NCI-H1417 treated with DMSO at 0.1 percent for 48 hours (cell line): ENCODE measurements around the gene GALNT9.

Source experiments
- DNase-seq: peaks from one replicate; lab custom pipeline; 2025; lab: John Stamatoyannopoulos, UW

Gene GALNT9

DNA sequence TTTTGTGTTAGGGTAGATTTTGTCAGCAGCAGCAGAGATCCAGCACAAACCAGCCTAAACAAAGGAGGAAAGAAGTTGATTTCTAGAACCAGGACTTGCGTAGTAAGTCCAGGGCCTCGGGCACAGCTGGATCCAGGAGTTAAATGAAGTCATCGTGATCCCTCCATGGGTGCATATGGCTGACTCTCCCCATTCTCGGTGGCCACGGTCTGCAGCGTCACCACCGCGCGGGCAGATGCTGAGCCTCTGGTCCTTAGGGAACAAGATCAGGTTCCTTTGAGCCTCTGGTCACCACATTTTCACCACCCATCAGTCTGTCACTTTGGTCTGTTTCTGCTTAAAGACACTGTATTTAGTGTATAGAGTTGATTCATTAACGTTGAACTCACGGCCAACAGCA lies 14.8 kb upstream of the GALNT9 start:
- no peak for DNase-seq

DNA sequence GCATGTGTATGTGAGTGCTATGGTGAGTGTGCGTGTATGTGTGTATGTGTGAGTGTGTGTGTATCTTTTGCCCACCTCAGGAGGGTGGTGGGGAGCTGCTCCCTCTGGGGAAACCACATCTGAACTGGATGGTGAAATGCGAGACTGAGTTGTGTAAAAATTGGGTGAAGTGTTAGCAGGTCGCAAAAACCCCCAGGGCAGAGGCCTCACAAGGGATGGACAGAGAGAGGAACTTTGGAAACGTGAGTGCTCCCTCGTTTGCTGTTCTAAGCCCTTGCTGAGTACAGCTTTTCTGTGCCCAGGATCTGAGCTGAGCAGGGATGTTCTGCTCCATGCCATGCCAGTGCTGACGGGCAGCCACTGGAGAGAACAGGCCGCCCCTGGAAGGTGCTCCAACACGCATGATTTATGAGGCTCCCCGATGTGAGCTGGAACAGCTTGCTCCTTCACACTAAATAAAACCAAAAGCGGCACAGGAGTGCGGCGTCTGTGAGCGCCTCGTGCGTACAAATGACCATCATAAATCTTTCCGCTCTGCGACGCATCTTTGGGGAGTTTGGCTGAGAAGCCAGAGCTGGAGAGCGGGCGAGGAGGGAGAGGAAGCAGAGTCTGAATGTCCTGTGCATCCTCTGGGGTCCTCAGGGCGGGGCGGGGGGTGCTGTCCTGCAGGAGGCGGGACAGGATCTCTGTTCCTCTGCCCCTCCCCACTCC lies 14.1 kb upstream of the GALNT9 start:
- no peak for DNase-seq

DNA sequence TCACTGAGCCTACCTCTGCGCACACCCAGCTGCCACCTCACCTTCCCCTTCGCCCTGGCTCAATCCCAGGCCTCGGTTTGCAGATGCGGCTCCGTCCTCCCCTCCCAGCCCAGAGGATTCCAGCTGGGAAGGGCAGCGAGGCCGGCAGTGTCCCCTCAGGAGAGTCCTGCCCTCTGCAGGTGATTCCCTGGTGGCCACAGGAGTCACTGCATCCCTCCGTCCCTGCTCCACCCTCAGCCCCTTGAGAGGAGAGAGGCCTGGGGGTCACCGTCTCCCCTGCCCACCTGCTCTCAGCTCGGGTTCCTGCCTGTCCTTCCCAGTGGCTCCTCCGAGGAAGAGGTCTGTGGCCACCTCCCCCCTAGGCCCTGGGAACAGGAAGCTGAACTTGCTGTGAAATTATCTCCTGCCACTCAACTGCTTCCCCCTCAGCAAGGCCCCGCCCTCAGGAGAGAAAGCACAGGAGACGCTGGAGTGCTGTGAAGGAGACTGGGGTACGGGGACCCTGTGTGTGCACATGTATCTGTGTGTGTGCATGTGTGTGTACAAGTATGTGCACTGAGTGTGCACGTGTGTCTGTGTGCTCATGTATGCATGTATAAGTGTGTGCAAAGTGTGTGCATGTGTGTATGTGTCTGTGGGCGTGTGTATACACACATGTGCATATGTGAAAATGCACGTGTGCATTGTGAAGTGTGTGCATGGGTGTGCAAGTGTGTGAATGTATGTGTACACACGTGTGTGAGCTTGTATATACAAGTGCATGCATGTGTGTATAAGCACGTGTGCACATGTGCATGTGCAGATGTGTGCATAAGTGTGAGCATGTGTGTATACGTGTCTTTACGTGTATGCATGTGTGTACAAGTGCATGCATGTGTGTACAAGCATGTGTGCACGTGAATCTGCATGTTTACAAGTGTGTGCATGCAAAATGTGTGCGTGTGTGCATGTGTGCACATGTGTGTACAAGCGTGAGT lies 13.2 kb upstream of the GALNT9 start:
- DNase-seq = no peak

DNA sequence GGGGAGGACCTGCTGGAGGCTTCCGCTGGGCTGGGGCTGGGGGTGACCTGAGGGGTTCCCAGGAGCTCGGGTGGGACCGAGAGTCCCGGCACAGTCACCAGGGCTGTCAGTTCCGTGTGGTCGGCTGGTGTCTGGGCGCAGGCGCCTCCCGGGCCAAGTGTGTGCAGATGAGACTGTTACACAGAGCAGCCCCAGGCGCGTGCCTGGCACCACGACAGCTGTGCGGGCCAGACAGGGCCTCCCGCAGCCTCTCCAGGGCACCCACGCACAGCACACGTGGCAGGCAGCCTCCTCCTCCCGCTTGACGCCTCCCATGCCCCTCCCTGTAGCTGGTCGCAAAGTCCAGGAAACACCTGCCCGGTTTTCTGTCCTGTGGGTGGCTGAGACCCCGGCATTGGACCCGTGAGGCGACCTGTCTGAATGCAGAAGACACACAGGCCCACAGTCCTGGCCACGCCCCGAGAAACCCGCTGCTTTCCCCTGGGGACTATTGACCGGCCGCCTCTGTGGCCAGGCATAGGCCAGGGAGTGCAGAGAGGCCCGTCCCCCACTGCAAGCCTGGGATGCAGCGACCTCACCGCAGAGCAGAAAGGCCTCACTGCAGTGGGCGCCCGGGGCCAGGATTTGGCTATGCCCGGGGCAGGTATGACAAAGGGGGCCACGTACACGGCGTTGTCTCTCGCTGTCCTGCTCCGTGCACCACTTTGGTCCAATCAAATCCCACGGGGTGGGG lies 12.1 kb upstream of the GALNT9 start:
- DNase-seq = no peak

DNA sequence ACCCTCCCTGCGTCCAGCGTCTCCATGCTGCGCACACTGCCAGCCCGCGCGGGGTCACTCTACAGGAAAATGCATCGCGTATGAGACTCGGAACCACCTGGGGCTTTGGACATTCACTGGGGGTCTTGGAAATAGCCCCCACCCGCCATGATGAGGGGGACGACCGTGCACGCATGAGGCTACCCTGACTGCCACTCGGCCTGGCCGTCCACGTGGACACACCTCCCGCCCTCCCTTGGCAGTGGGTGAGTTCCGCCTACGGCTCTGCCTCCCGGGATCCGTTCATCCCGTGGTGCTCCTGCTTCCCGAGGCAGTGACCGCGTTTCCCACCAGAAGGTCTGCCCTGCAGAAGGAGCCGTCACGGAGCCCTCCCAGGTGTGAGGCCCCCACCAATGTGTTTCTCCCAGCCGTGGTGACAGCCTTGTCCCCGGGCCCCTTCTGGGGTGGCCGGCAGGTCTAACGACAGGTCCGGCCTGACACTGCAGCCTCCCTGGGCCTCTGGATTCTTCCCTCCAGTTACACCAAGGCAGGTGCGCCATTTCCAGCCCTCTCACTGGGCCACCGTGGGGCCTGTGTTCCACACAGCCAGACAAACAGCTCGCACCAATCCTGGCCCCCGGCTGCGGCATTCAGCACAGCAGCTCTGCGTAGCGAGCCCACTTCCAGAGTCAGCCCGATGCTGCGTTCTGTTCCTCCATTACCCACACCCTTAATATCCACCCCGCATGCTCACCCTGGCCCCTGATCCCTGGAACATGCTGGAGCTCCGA lies 11.1 kb upstream of the GALNT9 start:
- DNase-seq = no peak

DNA sequence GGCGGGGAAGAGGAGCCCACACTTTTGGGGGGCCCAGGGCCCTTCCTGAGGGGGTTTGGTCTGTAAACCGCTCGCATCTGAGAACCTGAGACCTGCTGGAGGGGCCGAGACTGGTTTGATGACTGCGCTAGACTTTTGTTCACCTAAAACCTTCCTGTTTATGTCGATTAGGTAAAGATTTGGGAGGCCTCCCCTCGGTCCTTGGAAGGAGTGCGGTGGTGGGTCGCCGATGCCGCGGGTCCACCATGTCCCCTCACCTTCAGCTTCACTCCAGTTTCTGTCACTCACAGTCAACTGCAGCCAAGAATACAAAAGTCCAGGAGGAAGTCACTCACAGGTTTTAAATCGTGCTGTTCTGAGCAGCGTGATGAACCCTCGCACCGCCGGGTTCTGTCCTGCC lies 10.5 kb upstream of the GALNT9 start:
- DNase-seq = no peak

DNA sequence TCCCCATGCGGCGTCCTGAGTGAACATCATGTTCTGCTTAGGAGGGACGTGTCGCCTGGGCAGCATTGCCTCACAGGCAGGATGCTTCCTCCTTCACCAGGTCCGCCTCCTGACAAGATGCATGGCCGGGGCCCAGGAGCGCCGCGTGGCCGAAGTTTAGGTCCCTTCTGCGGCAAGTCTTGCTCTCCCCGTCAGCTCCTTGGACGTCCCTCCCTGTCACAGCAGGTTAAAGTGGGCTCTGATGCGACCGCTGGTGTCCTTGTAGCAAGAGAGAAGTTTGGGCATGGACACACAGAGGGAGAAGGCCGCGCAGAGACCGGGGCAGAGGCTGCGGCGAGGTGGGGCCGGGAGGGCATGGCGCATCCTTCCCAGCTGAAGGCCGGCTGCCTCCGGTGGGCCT lies 9.4 kb upstream of the GALNT9 start:
- no peak for DNase-seq

DNA sequence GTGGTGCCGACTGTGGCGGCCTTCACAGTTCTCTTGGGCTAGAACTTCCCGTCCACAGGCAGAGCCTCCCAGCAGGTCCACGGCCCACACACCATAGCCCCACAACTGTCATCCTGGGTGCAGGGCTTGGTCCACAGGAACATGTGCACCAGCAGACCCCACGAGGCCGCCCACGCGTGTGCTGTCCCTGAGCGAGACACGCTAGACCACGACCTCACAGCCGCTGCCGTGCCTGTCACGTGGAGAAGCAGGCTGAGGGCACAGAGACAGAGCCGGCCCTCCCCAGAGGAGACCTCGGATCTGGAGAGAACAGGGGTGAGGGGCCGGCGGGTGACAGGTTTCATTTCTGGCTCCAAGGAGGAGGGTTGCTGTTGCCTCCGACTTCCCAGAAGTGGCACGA lies 8.9 kb upstream of the GALNT9 start:
- no peak for DNase-seq

DNA sequence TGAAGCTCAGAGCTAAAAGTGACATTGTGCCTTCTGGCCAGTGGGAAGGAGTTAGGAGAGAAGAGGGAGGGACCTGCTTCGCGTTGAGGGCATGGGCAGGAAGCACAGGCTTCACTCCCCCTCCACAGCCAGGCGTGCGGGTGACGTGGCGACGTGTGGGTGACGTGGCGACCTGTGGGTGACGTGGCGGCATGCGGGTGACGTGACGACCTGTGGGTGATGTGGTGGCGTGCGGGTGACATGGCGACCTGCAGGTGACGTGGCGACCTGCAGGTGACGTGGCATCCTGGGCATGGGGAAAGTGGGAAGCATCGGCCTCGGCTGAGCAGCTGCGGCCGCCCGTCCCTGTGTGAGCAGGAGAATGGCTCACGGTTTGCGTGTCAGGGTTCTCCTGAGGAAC lies 8.2 kb upstream of the GALNT9 start:
- no peak for DNase-seq

DNA sequence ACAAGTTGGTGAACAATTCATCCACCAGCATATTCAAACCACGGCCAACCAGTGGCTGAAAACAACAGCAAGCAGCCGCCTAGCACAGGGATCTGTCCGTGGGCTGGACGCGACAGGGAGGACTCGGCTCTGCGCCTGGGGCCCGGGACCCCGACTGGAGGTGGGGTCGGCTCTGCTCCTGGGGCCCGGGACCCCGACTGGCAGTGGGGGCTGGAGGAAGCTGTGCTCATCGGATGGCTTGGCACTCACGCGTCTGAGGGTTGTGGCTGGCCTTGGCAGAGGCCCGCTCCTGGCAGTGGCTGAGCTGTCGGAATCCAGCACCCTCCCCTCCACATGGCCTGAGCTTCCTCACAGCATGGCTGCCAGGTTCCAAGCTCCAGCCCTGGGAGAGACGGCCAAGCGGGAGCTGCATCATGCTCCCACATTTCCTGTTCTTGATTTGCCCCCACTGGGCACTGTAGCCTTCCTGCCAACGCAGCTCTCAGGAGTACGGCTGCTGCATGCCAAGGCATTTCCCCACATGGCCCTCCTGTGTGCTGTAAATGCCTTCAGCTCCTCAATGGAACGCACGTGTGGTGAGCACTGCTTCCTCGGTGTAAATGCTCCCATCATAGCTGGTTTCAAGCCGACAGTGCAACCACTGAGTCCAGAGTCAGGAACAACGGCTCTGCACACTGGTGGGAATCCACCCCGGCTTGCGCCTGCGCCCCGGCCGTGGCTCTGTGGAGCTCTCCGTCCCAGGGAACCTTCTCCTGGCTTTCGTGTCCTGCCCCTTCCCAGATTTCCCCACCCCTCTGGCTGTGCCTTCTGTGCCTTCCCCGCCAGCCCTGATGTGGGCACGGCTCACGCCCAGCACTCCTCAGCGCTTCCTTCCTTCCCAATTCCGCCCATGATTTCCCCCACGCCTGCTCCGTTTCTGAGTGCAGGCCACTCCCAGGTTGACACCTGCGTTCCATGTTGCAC lies 7.3 kb upstream of the GALNT9 start:
- no peak for DNase-seq

DNA sequence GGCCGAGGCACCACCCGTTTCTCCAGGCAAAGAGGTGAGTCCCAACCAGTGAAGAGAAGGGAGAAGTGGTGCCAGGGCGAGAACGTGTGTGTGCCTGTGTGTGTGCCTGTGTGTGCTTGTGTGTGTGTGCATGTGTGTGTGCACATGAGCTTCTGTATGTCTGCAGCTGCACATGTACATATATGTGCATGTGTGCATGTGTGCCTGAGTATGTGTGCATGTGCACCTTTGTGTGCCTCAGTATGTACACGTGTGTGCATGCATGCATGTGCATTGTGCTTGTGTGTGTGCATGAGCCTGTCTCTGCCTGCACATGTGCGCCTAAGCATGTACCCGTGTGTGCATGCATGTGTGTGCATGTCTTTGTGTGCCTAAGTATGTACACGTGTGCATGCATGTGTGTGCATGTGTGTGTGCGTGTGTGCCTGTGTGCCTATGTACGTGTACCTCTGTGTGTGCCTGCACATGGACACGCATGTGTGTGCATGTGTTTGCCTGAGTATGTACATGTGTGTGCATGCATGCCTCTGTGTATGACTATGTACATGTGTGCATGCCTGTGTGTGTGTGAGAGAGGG lies 5.9 kb upstream of the GALNT9 start:
- no peak for DNase-seq

DNA sequence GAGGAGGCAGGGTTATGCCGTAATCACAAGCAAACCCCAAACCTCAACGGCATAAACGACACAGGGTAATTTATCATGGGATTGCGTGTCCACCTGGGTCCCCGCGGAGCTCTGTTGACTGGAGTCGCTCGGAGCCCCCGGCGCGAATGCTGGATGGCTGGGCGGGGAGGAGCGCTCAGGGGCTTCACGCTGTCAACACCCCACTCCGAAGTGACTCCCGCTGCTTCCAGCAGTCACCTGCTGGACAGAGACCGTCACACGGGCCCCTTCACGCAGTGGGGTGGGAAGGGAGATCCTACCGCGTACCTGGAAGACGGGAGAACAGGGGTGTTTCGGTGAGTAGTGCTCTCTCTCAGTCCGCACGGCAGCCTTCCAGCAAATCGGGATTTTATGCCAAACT lies 4.4 kb upstream of the GALNT9 start:
- no peak for DNase-seq

DNA sequence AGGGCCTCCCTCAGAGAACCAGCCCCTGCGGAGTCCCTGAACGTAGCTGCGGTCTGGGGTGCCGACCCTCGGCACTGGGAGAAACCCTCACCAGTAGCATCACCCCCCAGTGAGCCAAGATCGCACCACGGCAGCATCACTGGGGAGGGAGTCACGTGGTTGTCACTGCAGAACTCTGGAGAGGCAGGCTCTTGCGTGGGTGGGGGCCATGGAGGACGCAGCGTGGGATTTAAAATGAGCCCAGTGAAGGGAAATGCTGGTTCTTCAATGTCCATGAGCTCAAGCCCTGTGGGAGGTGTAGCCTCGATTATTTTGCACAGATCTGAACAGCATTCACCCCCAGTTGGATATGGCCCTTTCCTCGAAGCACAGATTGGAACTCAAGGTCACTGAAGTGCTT lies 3.9 kb upstream of the GALNT9 start:
- DNase-seq = no peak

DNA sequence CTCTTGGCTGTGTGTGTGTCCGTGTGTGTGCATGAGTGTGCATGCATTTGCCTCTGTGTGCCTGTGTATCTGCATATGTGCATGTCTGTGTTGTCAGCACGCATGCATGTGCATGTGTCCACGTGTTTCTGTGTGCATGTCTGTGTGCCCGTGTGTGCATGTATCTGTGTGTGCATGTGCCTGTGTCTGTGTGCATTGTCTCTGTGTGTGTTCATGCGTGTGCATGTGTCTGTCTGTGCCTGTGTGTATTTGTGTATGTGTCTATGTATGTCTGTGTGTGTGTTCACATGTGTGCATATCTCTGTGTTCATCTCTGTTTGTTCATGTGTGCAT lies 1.1 kb upstream of the GALNT9 start:
- no peak for DNase-seq

DNA sequence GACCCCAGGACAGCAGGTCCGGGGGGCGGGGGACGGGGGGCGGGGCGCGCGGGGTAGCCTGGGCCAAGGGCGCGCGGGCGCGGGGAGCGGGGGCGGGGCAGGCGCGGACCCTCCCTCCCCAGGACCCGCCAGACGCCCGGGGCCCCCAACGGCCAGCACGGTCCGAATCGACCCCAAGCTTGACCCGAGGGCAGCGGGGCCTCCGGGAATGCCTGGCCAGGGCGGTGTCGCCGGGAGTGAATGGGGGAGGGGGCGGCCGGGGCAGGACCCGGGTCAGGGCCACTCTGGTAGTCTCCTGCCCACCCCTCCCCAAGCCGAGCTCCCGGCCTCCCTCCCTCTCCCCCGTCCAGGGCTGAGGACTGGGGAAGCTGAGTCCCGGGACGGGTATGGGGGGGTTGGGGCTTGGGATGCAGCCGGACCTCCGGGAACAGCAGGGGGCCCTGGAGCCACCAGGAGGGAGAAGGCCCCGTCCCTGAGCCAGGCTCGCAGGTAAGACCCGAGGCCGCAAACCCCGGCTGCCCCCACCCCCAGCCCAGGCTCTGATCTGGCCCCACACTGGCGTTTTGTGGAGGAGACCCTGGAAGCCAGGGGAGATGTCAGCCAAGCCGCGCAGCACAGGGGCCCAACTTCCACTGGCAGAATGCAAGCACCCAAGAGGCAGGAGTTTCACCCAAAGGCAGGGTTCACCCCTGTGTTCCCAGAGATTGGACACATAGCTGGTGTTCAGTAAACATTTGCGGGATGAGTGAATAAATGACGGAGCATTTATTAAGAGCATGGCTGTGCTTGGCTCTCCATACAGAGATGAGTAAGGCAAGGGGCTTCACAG lies 545 bp upstream of the GALNT9 start:
- DNase-seq = no peak

DNA sequence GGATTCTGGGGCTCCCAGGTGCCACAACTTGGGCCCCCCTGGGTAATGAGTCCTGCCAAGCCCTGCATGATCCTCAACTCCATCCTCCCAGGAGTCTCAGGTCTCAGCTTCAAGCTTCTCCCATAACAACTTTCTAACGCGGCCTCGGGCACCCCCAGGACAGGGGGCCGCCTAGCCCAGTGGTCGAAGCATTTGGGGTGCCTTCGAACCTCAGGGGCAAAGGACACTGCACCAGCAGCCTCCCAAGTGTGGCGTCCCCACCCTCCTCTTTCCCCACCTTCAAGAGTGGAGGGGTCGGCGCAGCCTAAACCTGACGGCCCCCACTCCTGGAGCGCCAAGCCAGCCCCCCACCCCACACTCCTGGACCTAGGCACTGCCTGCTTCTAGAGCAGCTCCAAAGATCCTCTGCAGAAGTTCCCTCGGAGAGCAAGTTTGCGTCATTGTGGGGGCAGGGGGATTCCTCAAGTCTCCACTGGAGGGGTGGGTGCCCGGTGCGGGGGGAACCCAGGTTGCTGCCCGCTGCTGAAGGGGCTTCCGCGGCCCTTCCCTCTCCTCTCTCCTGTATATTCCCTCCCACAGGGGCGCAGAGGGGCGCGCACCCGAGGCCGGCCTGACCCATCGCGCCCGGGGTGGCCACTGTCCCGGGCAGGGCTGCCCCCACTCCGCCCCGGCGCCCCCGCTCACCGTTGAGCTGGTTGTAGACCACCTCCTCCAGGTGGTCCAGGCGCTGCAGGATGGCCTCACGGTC lies 933 bp downstream of the GALNT9 start:
- DNase-seq = no peak

DNA sequence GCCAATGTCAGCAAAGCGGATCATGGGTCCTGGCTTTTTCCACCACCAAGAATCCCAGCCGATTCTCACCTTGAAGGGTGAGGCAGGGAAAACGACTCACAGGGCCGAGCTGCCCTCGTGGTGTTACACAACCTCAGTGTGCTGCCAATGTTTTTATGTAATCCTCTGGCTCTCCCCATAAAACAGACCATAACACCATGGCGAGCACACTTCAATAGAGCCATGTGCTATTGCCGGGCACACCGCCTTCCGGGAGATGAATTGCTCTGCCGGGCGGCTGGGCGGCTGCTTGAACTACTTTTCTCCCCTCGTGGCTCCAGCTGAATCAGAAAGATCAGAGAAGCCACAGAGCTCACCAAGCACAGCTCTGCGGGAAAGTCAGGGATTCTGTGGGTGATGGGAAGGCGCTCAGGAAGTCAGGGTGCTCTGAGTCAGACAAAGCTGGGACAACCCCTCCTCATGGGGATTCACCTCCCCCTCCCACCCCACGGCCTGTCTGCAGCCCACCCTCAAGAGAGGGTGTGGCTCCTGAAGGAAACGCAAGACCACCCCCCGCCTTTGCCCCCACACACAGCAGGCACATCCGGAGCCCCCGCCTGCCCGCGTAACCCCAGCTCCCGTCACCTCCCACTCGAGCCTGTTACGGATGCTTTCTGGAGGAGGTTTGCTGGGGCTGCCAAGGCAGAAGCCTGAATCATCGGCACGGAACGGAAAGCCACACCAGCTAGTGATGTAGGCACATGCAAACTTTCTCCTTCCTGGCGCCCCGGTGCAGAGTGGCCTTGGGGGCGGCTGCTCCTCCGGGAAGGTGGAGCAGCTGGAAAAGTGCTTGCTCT lies 1.8 kb downstream of the GALNT9 start:
- no peak for DNase-seq

DNA sequence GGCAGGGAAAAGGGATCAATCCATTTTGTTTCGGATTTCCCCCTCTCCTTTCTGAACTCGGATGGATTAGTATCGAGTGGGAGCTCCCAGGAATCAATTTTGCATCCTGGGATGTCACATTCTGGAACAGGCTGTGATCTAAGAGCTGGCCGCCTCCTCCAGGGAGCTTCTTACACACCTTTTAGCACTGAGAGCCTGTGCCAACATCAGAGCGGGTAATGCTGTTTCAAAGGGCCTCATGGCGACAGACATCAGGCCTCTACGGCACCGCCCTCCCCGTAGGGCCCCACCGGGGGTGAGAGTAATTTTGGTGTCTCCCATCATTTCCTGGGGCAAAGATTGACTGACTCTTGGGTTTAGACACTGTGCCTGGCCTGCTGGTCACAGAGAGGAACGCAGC lies 2.7 kb downstream of the GALNT9 start:
- DNase-seq = no peak
